Bronchial epithelial cell (primary cell): ENCODE results near the gene FNDC11. TPM values are rescaled to one million over a fixed set of nuclear protein-coding genes. Genes with fewer than 3 reads are reported as not detected.

Experiments used
- DNase-seq: peaks from one replicate; pipeline ENCODE4 v3.0.0-alpha.2; 2010; ENCODE audit warnings: low read depth
- FAIRE-seq: peaks from 2 replicates; lab custom pipeline; 2011; peaks lifted over from hg19 to GRCh38; lab: Jason Lieb, UNC
- H3K27me3 ChIP-seq: 2 replicates; pipeline ENCODE4 v1.5.1; 2011; ENCODE audit warnings: low read length; ENCODE audit not compliant: control insufficient read depth, insufficient read depth
- H3K36me3 ChIP-seq: 2 replicates; pipeline ENCODE4 v1.5.1; 2011; ENCODE audit warnings: low read length; ENCODE audit not compliant: control insufficient read depth, insufficient read depth
- H3K4me3 ChIP-seq: 2 replicates; pipeline ENCODE4 v1.5.1; 2011; ENCODE audit warnings: mild to moderate bottlenecking, low read depth, low read length, control low read depth
- total RNA-seq: library from RNA; depleted of rRNA; stranded (reverse); fragments of >200 nt; gene quantifications from 2 replicates; pipeline ENCODE4 v1.2.1, GENCODE V29; 2014
- TF ChIP-seq, protein P1 (sequence below): IDR thresholded peaks from 2 replicates; pipeline ENCODE4 v1.5.1; 2011; ENCODE audit warnings: mild to moderate bottlenecking, moderate library complexity, low read length, control low read depth, inconsistent platforms; ENCODE audit not compliant: insufficient read depth, severe bottlenecking

FNDC11 gene
- total RNA-seq, 1 donor from 2014 or later = 0.26 TPM

DNA sequence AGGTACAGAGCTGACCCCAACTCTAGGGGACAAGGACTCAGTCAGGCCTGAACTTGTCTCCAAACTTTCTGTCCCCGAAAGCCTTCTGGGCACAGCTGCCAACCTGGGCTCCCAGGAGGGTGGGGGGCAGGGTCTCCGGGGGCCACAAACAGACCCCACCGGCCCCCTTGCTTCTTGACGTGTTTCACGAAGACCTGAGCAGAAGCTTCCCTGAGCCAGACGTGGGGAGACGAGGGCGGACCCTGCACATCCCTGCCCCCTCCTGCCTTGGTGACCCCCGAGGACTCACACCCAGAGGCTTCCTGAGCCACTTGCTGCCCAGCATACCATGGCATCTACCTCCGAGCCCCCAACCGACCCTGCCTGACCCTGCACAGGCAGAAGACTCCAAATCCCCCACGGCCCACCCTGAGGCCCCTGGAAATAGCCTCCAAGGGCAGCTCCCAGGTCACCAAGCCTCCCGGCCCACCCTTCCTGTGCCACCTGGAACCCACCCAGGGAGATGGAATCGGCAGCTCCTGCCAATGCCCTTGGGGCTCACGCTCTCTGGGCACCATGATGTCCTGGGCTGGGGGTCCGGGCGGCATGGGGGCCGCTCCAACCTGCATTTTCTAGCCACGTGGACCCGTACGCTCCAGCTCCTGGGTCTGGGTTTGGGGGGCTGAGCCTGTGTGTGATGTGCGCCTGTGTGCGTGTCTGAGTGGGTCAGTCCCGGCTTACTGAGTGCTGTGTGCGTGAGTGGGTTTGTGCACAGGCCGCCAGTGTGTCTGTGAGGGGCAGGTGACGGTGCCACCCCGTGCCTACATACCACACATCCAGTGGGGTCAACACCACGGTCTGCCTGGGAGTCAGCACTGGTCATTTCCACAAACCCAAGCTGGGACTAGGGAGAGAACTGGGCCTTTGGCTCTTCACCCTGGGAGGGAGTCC lies 14.3 kb upstream of the FNDC11 start:
- no peaks in the 10 kb centered on the region for H3K36me3 ChIP-seq
- no peaks in the 10 kb centered on the region for H3K27me3 ChIP-seq
- DNase-seq (no peak), FAIRE-seq (no peak)
- no peak overlapping the region for H3K4me3 ChIP-seq
- TF ChIP-seq, protein P1, sequence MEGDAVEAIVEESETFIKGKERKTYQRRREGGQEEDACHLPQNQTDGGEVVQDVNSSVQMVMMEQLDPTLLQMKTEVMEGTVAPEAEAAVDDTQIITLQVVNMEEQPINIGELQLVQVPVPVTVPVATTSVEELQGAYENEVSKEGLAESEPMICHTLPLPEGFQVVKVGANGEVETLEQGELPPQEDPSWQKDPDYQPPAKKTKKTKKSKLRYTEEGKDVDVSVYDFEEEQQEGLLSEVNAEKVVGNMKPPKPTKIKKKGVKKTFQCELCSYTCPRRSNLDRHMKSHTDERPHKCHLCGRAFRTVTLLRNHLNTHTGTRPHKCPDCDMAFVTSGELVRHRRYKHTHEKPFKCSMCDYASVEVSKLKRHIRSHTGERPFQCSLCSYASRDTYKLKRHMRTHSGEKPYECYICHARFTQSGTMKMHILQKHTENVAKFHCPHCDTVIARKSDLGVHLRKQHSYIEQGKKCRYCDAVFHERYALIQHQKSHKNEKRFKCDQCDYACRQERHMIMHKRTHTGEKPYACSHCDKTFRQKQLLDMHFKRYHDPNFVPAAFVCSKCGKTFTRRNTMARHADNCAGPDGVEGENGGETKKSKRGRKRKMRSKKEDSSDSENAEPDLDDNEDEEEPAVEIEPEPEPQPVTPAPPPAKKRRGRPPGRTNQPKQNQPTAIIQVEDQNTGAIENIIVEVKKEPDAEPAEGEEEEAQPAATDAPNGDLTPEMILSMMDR = no peak

DNA sequence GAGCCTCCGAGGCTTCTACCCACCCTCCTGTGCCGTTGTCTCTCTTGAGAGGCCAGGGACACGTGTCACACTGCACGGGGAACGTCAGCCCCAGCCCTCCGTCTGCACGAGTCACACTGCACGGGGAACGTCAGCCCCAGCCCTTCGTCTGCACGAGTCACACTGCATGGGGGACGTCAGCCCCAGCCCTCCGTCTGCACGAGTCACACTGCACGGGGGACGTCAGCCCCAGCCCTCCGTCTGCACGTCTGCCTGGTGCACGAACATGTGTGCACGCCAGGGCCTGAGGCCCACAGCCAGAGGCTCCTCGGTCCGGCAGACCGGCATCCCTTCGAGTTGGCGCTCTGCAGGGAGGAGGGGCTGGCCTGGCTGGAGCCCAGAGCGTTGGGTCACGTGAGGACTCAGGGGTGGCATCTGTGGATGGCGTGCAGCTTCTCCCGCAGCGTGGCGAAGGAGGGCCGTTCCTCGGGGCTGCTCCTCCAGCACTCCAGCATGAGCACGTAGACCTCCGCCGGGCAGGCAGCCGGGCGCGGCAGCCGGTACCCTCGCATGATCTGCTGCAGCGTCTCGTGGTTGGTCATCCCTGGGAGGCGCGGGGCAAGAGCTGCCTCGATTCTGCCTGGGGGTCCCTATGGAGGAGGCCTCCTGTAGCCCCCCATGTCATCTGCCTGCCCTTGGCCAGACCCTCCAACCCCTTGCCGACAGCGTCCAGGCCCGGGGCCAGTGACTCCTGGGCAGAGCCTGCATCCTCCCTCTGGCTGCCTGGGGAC lies 13.4 kb upstream of the FNDC11 start:
- DNase-seq = no peak
- TF ChIP-seq, protein P1 = no peak
- FAIRE-seq = no peak
- Histone ChIP-seq H3K27me3 (no peaks in the 10 kb centered on the region), H3K36me3 (no peaks in the 10 kb centered on the region), H3K4me3 (no peak overlapping the region)

DNA sequence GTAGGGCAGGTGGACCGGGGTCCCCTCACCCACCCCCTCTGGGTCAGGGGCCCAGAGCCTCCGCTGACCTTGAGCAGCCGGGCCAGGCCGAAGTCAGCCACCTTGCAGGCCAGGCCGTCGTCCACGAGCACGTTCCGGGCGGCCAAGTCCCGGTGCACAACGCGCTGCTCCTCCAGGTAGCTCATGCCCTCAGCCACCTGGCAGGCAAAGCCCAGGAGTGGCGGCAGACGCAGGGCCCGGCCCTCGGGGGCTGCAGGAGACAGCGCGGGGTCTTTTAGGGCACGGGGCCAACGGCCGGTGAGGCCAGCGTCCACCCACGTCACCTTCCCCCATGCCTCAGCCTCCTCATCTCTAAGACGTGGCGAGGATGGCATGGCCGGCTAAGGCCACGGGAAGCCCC lies 12.6 kb upstream of the FNDC11 start:
- FAIRE-seq (no peak), DNase-seq (no peak)

DNA sequence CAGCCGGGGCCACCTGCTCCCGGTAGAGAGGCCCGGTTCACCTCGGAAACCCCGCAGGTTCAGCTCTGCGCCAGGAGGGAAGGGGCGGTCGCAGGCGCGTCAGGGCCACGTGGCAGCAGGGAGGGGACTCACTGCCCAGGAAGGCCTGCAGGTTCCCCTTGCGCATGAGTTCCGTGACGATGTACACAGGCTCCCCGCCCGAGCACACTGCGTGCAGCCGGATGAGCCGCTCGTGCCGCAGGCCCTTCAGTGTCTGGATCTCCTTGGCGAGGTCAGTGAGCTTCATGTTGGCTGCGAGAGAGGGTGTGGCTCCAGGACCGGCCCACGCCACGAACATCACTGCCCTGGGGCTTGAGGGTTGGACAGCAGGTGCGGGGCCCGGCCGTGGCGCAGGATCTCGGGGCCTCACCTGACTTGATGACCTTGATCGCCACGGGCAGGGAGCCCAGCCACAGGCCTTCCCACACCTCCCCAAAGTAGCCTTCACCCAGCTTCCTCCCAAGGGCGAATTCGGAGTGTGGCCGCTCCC lies 11.9 kb upstream of the FNDC11 start:
- Histone ChIP-seq H3K27me3 (no peaks in the 10 kb centered on the region), H3K36me3 (no peaks in the 10 kb centered on the region), H3K4me3 (no peak overlapping the region)
- FAIRE-seq = no peak
- TF ChIP-seq, protein P1 = no peak
- no peak for DNase-seq

More for the DNA sequence above, 12.6 kb upstream of the FNDC11 start:
- Histone ChIP-seq H3K36me3 (no peaks in the 10 kb centered on the region), H3K27me3 (no peaks in the 10 kb centered on the region), H3K4me3 (no peak overlapping the region)
- TF ChIP-seq, protein P1 = no peak

DNA sequence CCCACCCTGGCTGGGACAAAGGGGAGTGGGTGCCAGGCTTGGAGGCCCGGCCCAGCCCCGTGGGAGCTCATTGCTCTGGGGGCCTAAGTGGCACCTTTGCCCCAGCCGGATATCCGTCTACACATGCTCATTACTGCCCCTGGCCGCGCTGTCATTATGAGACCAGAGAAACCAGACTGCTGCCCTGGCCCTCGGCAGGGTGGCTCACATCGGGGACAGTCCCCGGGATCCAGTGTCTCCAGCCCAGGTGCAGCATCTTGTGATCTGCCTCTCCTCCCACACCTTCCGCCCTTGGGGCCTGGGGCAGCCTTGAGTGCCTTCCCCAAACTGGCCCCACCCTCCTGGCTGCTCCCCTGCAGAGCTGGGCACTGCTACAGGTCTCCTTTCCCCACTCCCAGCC lies 11.3 kb upstream of the FNDC11 start:
- DNase-seq (no peak), FAIRE-seq (no peak)
- TF ChIP-seq, protein P1 = no peak
- Histone ChIP-seq H3K36me3 (no peaks in the 10 kb centered on the region), H3K4me3 (no peak overlapping the region), H3K27me3 (no peaks in the 10 kb centered on the region)
